Pancreas (tissue), 10 donors: ENCODE data around the gene MAPT. TPM values are rescaled to one million over a fixed set of nuclear protein-coding genes. Genes with fewer than 3 reads are reported as not detected.

Source experiments
- ATAC-seq, 4 donors: fragments of 200-7000 bp; cut with Tn5 transposase; one replicate each; pipeline versions ENCODE4 v1.8.0 to v1.9.1; 2020; ENCODE audit warnings: mild to moderate bottlenecking in 4 of 4, moderate library complexity in 4 of 4
- DNase-seq, 6 donors: peaks; one replicate each; pipeline ENCODE4 v3.0.0-alpha.2; 2020
- FAIRE-seq: peaks from 2 replicates; lab custom pipeline; 2012; peaks lifted over from hg19 to GRCh38; lab: Jason Lieb, UNC
- H3K27ac ChIP-seq, 4 donors: fragments of 200-600 bp; sonication (generic); 1 replicate in 3 of 4; 2 replicates in 1 of 4; pipeline versions ENCODE4 v1.5.0 to v1.8.0; 2020
- H3K27me3 ChIP-seq, 4 donors: fragments of 200-600 bp; one replicate each; pipeline ENCODE4 v1.8.0; 2021
- H3K36me3 ChIP-seq, 3 donors: fragments of 200-600 bp; sonication (generic) in 1 of 3; one replicate each; pipeline versions ENCODE4 v1.5.0 to v1.8.0; 2020 to 2021
- H3K4me1 ChIP-seq, 3 donors: fragments of 200-600 bp; one replicate each; pipeline ENCODE4 v1.8.0; 2021
- H3K4me3 ChIP-seq, 4 donors: fragments of 200-600 bp; sonication (generic) in 2 of 4; one replicate each; pipeline versions ENCODE4 v1.5.0 to v1.8.0; 2020 to 2021
- H3K9me3 ChIP-seq, 4 donors: fragments of 200-600 bp; one replicate each; pipeline ENCODE4 v1.8.0; 2021
- CTCF ChIP-seq, 4 donors: fragments of 200-600 bp; sonication (generic) in 3 of 4; IDR thresholded peaks; one replicate each; pipeline versions ENCODE4 v1.5.0 to v1.8.0; 2021; ENCODE audit warnings: antibody characterized with exemption in 4 of 4
- WGBS, 2 donors: extraction: QIAGEN DNeasy Blood & Tissue Kit; methylation state at CpG; one replicate each; pipeline ENCODE4 v1.1.7; 2013; 5-methylcytosine and 5-hydroxymethylcytosine counted together
- intact Hi-C, 3 donors: fragments of 100-400 bp; cut with DNase I; formaldehyde crosslinking; loops; one replicate each; pipeline versions ENCODE4 v1.11.1 to v1.14.2; 2022
- polyA plus RNA-seq, 2 donors: library from polyadenylated mRNA; stranded (reverse); fragments of 200-250 nt; gene quantifications; one replicate each; pipeline ENCODE4 v1.2.3, GENCODE V29; 2013
- total RNA-seq, 6 donors: library from RNA; stranded (reverse); fragmentation: NEBNext Ultra II Directional in 4 of 6; extraction: Animal tissue kit (Norgen Biotek cat#: 25700) in 4 of 6; gene quantifications; one replicate each; pipeline versions ENCODE4 v1.2.1 to v1.2.4, GENCODE V29; 2021 to 2023
- donor health status: healthy with polysubstance abuse.
- donor health status: DM: no; HTN: no; CAD: no; lungs with moderate emphysema.
- donor health status: DM: no; HTN: no; CAD: no.
- donor health status: control.
- donor health status: control.
- donor health status: Bipolar disorder and iron deficiency.
- donor health status: DM: yes; HTN: yes; CAD: no.
- donor health status: DM: no; HTN: no; CAD: no.
- donor health status: DM: no; HTN: no; CAD: no.
- donor health status: DM: yes; HTN: yes; CAD: no.

MAPT gene
- total and polyA plus RNA-seq, 8 donors, result 1.1 to 3.2 (median 1.7) TPM

GRCh38 chr17:45846646-45847045 is 47.7 kb upstream of the MAPT start:
- no peaks in the 10 kb centered on the region for H3K9me3 ChIP-seq
- H3K27ac ChIP-seq, result no peak overlapping the region
- no peaks in the 10 kb centered on the region for H3K4me1 ChIP-seq
- ATAC-seq (no peak), DNase-seq (peak in 1 of 6 donors; percentile 23), FAIRE-seq (no peak)
- no peak overlapping the region for H3K4me3 ChIP-seq
- no peaks in the 10 kb centered on the region for H3K36me3 ChIP-seq
- H3K27me3 ChIP-seq, result no peaks in the 10 kb centered on the region
- TF ChIP-seq CTCF (IDR thresholded peaks at IDR 0.05), result no peak
- WGBS, 2 donors, result 66 to 68% methylated on average over 9 of the region's 9 CpGs
- intact Hi-C loops, result no loop called here

- FAIRE-seq (no peak), DNase-seq (peak in 1 of 6 donors; percentile 12), ATAC-seq (no peak)
- no peaks in the 10 kb centered on the region for H3K27me3 ChIP-seq
- H3K36me3 ChIP-seq, result no peaks in the 10 kb centered on the region
- no peak overlapping the region for H3K27ac ChIP-seq
- 70 to 78% methylated on average over 4 of the region's 4 CpGs for WGBS, 2 donors
- intact Hi-C loops, result no loop called here
- no peak for TF ChIP-seq CTCF (IDR thresholded peaks at IDR 0.05)
- no peaks in the 10 kb centered on the region for H3K4me1 ChIP-seq
- H3K4me3 ChIP-seq, result no peak overlapping the region
- no peaks in the 10 kb centered on the region for H3K9me3 ChIP-seq
These were observed 47.3 kb upstream of the MAPT start for GRCh38 chr17:45847101-45847500.

- no peak for ATAC-seq
- DNase-seq, result peak in 1 of 6 donors; percentile 3
- intact Hi-C loops, result no loop called here
These were observed 46.6 kb upstream of the MAPT start for GRCh38 chr17:45847747-45848146.

GRCh38 chr17:45848405-45848804 is 45.9 kb upstream of the MAPT start:
- no peak overlapping the region for H3K4me3 ChIP-seq
- no peaks in the 10 kb centered on the region for H3K36me3 ChIP-seq
- H3K4me1 ChIP-seq, result no peaks in the 10 kb centered on the region
- H3K27ac ChIP-seq, result no peak overlapping the region
- H3K9me3 ChIP-seq, result no peaks in the 10 kb centered on the region
- TF ChIP-seq CTCF (IDR thresholded peaks at IDR 0.05), result no peak
- no peak for FAIRE-seq
- DNase-seq, result peak in 1 of 6 donors; percentile 10
- no peaks in the 10 kb centered on the region for H3K27me3 ChIP-seq
- WGBS, 2 donors, result 87 to 89% methylated on average over 9 of the region's 9 CpGs
- intact Hi-C loops, result no loop called here
- no peak for ATAC-seq

More at GRCh38 chr17:45847747-45848146, 46.6 kb upstream of the MAPT start:
- Histone ChIP-seq H3K27ac (no peak overlapping the region), H3K4me3 (no peak overlapping the region), H3K4me1 (no peaks in the 10 kb centered on the region), H3K27me3 (no peaks in the 10 kb centered on the region), H3K36me3 (no peaks in the 10 kb centered on the region), H3K9me3 (no peaks in the 10 kb centered on the region)
- FAIRE-seq, result no peak
- WGBS, 2 donors, result 71 to 81% methylated on average over 5 of the region's 5 CpGs
- TF ChIP-seq CTCF (IDR thresholded peaks at IDR 0.05), result no peak

- Histone ChIP-seq H3K36me3 (no peaks in the 10 kb centered on the region), H3K27me3 (no peaks in the 10 kb centered on the region), H3K4me1 (no peaks in the 10 kb centered on the region), H3K27ac (no peak overlapping the region), H3K9me3 (no peaks in the 10 kb centered on the region), H3K4me3 (no peak overlapping the region)
- FAIRE-seq, result no peak
- WGBS, 2 donors, result 67% methylated on average over 9 to 15 of the region's 15 CpGs
- no peak for TF ChIP-seq CTCF (IDR thresholded peaks at IDR 0.05)
- peak in 2 of 6 donors; percentile 34 to 49 for DNase-seq
- no peak for ATAC-seq
- intact Hi-C loops, result no loop called here
These were observed 45.4 kb upstream of the MAPT start for GRCh38 chr17:45848868-45849535.
